Stimulated activated CD8-positive, alpha-beta memory T cell treated with anti-CD3 and anti-CD28 coated beads, Interleukin-12 subunit alpha, Interleukin-12 subunit beta, amount 100 ng/mL, for 1 hour (primary cell): Measurements from ENCODE around the gene ZSWIM6.

Experiments
- DNase-seq: peaks from one replicate; pipeline ENCODE4 v3.0.0-alpha.2; 2020; ENCODE audit warnings: low read depth

The ZSWIM6 gene

GRCh38 chr5:61307191-61307590 is 24.9 kb upstream of the ZSWIM6 start:
- DNase-seq = no peak

GRCh38 chr5:61307611-61308010 is 24.4 kb upstream of the ZSWIM6 start:
- DNase-seq = no peak

- DNase-seq = no peak
These were observed 23.3 kb upstream of the ZSWIM6 start for GRCh38 chr5:61308712-61309111.

GRCh38 chr5:61309115-61309514 is 22.9 kb upstream of the ZSWIM6 start:
- no peak for DNase-seq

- no peak for DNase-seq
These were observed 20.9 kb upstream of the ZSWIM6 start for GRCh38 chr5:61311056-61311610.

- DNase-seq = no peak
These were observed 19.9 kb upstream of the ZSWIM6 start for GRCh38 chr5:61311836-61312808.

GRCh38 chr5:61313960-61314681 is 17.9 kb upstream of the ZSWIM6 start:
- DNase-seq = no peak

- DNase-seq = no peak
These were observed 13.7 kb upstream of the ZSWIM6 start for GRCh38 chr5:61318376-61318775.

- no peak for DNase-seq
These were observed 12.5 kb upstream of the ZSWIM6 start for GRCh38 chr5:61319388-61320146.

GRCh38 chr5:61320860-61321259 is 11.2 kb upstream of the ZSWIM6 start:
- DNase-seq = no peak

GRCh38 chr5:61321669-61322068 is 10.4 kb upstream of the ZSWIM6 start:
- no peak for DNase-seq

GRCh38 chr5:61322738-61323725 is 9.0 kb upstream of the ZSWIM6 start:
- no peak for DNase-seq

GRCh38 chr5:61327760-61328753 is 4.0 kb upstream of the ZSWIM6 start:
- no peak for DNase-seq

GRCh38 chr5:61328791-61329549 is 3.1 kb upstream of the ZSWIM6 start:
- no peak for DNase-seq

GRCh38 chr5:61329550-61330128 is 2.4 kb upstream of the ZSWIM6 start:
- no peak for DNase-seq

GRCh38 chr5:61330341-61330844 is 1.7 kb upstream of the ZSWIM6 start:
- no peak for DNase-seq

GRCh38 chr5:61330845-61331406 is 1.1 kb upstream of the ZSWIM6 start:
- peak; percentile 53 for DNase-seq

GRCh38 chr5:61332358-61332749 is 296 bp downstream of the ZSWIM6 start:
- no peak for DNase-seq
